Smooth muscle cell (in vitro differentiated cells): ENCODE measurements around the gene LGR6. TPM values are rescaled to one million over a fixed set of nuclear protein-coding genes. Genes with fewer than 3 reads are reported as not detected.

Source experiments
- DNase-seq: peaks from one replicate; lab custom pipeline; 2025; ENCODE audit not compliant: unreplicated experiment; lab: John Stamatoyannopoulos, UW
- H2AFZ ChIP-seq: fragments of 200-600 bp; sonication (generic); 2 replicates; pipeline ENCODE4 v1.6.0; 2016; ENCODE audit warnings: antibody characterized with exemption, low read depth, mild to moderate bottlenecking
- H3F3A ChIP-seq: fragments of 200-600 bp; sonication (generic); 2 replicates; pipeline ENCODE4 v1.6.0; 2017; ENCODE audit warnings: antibody characterized with exemption, low read depth
- H3K27ac ChIP-seq: fragments of 200-600 bp; sonication (generic); 2 replicates; pipeline ENCODE4 v1.5.1; 2016; ENCODE audit warnings: low read depth, mild to moderate bottlenecking
- H3K27me3 ChIP-seq: fragments of 200-600 bp; sonication (generic); 2 replicates; pipeline ENCODE4 v1.6.1; 2016; ENCODE audit warnings: low read depth, mild to moderate bottlenecking
- H3K36me3 ChIP-seq: fragments of 200-600 bp; sonication (generic); 2 replicates; pipeline ENCODE4 v1.5.1; 2016; ENCODE audit warnings: low read depth
- H3K4me1 ChIP-seq: fragments of 200-600 bp; sonication (generic); 2 replicates; pipeline ENCODE4 v1.5.1; 2016; ENCODE audit warnings: low read depth
- H3K4me2 ChIP-seq: fragments of 200-600 bp; sonication (generic); 2 replicates; pipeline ENCODE4 v1.6.0; 2016; ENCODE audit warnings: mild to moderate bottlenecking
- H3K4me3 ChIP-seq: fragments of 200-600 bp; sonication (generic); 2 replicates; pipeline ENCODE4 v1.5.1; 2016; ENCODE audit warnings: mild to moderate bottlenecking
- H3K79me2 ChIP-seq: fragments of 200-600 bp; sonication (generic); 2 replicates; pipeline ENCODE4 v1.6.0; 2016; ENCODE audit warnings: low read depth, mild to moderate bottlenecking
- H3K9ac ChIP-seq: fragments of 200-600 bp; sonication (generic); 2 replicates; pipeline ENCODE4 v1.6.0; 2016; ENCODE audit warnings: low read depth
- H3K9me3 ChIP-seq: fragments of 200-600 bp; sonication (generic); replicated peaks from 2 replicates; pipeline ENCODE4 v1.5.1; 2016; ENCODE audit warnings: low read depth
- H4K20me1 ChIP-seq: fragments of 200-600 bp; sonication (generic); 2 replicates; pipeline ENCODE4 v1.6.0; 2016; ENCODE audit warnings: low read depth
- CTCF ChIP-seq: fragments of 200-600 bp; sonication (generic); IDR thresholded peaks from 2 replicates; pipeline ENCODE4 v1.5.1; 2017; ENCODE audit warnings: borderline replicate concordance, mild to moderate bottlenecking, antibody characterized with exemption; ENCODE audit not compliant: insufficient read depth, poor library complexity, severe bottlenecking
- WGBS: methylation state at CpG from one replicate; pipeline ENCODE4 v1.1.7; 2016; ENCODE audit warnings: low lambda C conversion rate; 5-methylcytosine and 5-hydroxymethylcytosine counted together
- polyA plus RNA-seq: library from polyadenylated mRNA; unstranded; fragments of >200 nt; fragmentation: Nextera tagmentation; extraction: Ambion mirVana; gene quantifications from 2 replicates; pipeline ENCODE4 v1.2.1, GENCODE V29; 2016
- total RNA-seq: library from RNA; depleted of rRNA; stranded (reverse); fragments of >200 nt; gene quantifications from 2 replicates; pipeline ENCODE4 v1.2.3, GENCODE V29; 2014

The LGR6 gene
- total and polyA plus RNA-seq, 2 experiments from 2014 or later, result 1.8 to 2.9 TPM

- Histone ChIP-seq H3F3A (no peaks in the 10 kb centered on the region), H2AFZ (no peak overlapping the region), H3K9me3 (no peaks in the 10 kb centered on the region), H3K9ac (no peak overlapping the region), H3K27ac (peak overlapping the region; percentile 29), H3K27me3 (no peaks in the 10 kb centered on the region), H3K36me3 (no peaks in the 10 kb centered on the region), H3K79me2 (no peaks in the 10 kb centered on the region), H4K20me1 (no peaks in the 10 kb centered on the region), H3K4me1 (peaks cover 9% of the 10 kb centered on the region), H3K4me3 (no peak overlapping the region), H3K4me2 (peak overlapping the region; percentile 38)
- DNase-seq, result no peak
- WGBS, result 87% methylated on average over 5 of the region's 5 CpGs
- no peak for TF ChIP-seq CTCF
Observed at GRCh38 chr1:202282025-202282371, 88.4 kb downstream of the LGR6 start.

GRCh38 chr1:202282596-202283283 is 89.1 kb downstream of the LGR6 start:
- Histone ChIP-seq H3K27ac (peak overlapping the region; percentile 51), H3K36me3 (no peaks in the 10 kb centered on the region), H4K20me1 (no peaks in the 10 kb centered on the region), H3K4me3 (no peak overlapping the region), H3K4me1 (peaks cover 9% of the 10 kb centered on the region), H3K27me3 (no peaks in the 10 kb centered on the region), H3F3A (no peaks in the 10 kb centered on the region), H3K4me2 (peak overlapping the region; percentile 64), H3K9ac (no peak overlapping the region), H2AFZ (no peak overlapping the region), H3K79me2 (no peaks in the 10 kb centered on the region), H3K9me3 (no peaks in the 10 kb centered on the region)
- no peak for DNase-seq
- WGBS, result 82% methylated on average over 7 of the region's 7 CpGs
- TF ChIP-seq CTCF, result no peak

- Histone ChIP-seq H3K27ac (peak overlapping the region; percentile 51), H3K9ac (no peak overlapping the region), H3K9me3 (no peaks in the 10 kb centered on the region), H2AFZ (no peak overlapping the region), H3K79me2 (no peaks in the 10 kb centered on the region), H3K4me1 (peaks cover 9% of the 10 kb centered on the region), H3K4me2 (peak overlapping the region; percentile 64), H3K27me3 (no peaks in the 10 kb centered on the region), H4K20me1 (no peaks in the 10 kb centered on the region), H3F3A (no peaks in the 10 kb centered on the region), H3K4me3 (no peak overlapping the region), H3K36me3 (no peaks in the 10 kb centered on the region)
- 40% methylated on average over 10 of the region's 10 CpGs for WGBS
- no peak for TF ChIP-seq CTCF
- DNase-seq, result no peak
Observed at GRCh38 chr1:202283379-202283844, 89.8 kb downstream of the LGR6 start.

- no peak overlapping the region for H3K4me3 ChIP-seq
- no peak for TF ChIP-seq CTCF
- no peaks in the 10 kb centered on the region for H4K20me1 ChIP-seq
- H3K4me1 ChIP-seq, result peaks cover 9% of the 10 kb centered on the region
- H3K27ac ChIP-seq, result no peak overlapping the region
- H2AFZ ChIP-seq, result no peak overlapping the region
- no peaks in the 10 kb centered on the region for H3K27me3 ChIP-seq
- H3F3A ChIP-seq, result no peaks in the 10 kb centered on the region
- no peaks in the 10 kb centered on the region for H3K79me2 ChIP-seq
- no peaks in the 10 kb centered on the region for H3K36me3 ChIP-seq
- no peak overlapping the region for H3K9ac ChIP-seq
- H3K9me3 ChIP-seq, result no peaks in the 10 kb centered on the region
- H3K4me2 ChIP-seq, result peak overlapping the region; percentile 64
- no peak for DNase-seq
- 46% methylated on average over 4 of the region's 4 CpGs for WGBS
Observed at GRCh38 chr1:202283991-202284390, 90.4 kb downstream of the LGR6 start.
